Ovary (tissue), 3 donors: ENCODE measurements around the gene SORT1.

Experiments used
- CTCF ChIP-seq, 3 donors: fragments of 450-650 bp in 2 of 3; fragments of 200-600 bp in 1 of 3; IDR thresholded peaks; one replicate each; pipeline versions ENCODE4 v1.5.1 to v1.8.0; 2016 to 2022; ENCODE audit warnings: antibody characterized with exemption in 3 of 3, mild to moderate bottlenecking in 1 of 3
- POLR2A ChIP-seq: fragments of 450-650 bp; IDR thresholded peaks from one replicate; pipeline ENCODE4 v1.6.1; 2017; ENCODE audit warnings: antibody characterized with exemption, mild to moderate bottlenecking, moderate library complexity
- donor health status: DM: no; HTN: no; CAD: no.

GRCh38 chr1:109394591-109395281 lies 3.0 kb downstream of the SORT1 start:
- TF ChIP-seq CTCF (IDR thresholded peaks at IDR 0.05) (no peak), POLR2A (no peak)
